Central memory CD4-positive, alpha-beta T cell (primary cell): Measurements from ENCODE around the gene MC1R.

Experiments
- DNase-seq: peaks from one replicate; pipeline ENCODE4 v3.0.0; 2022

MC1R gene

GRCh38 chr16:89936034-89936433 lies 17.4 kb downstream of the MC1R start:
- DNase-seq = no peak

GRCh38 chr16:89936508-89936907 lies 17.8 kb downstream of the MC1R start:
- DNase-seq = no peak

GRCh38 chr16:89936981-89937380 lies 18.3 kb downstream of the MC1R start:
- no peak for DNase-seq

DNA sequence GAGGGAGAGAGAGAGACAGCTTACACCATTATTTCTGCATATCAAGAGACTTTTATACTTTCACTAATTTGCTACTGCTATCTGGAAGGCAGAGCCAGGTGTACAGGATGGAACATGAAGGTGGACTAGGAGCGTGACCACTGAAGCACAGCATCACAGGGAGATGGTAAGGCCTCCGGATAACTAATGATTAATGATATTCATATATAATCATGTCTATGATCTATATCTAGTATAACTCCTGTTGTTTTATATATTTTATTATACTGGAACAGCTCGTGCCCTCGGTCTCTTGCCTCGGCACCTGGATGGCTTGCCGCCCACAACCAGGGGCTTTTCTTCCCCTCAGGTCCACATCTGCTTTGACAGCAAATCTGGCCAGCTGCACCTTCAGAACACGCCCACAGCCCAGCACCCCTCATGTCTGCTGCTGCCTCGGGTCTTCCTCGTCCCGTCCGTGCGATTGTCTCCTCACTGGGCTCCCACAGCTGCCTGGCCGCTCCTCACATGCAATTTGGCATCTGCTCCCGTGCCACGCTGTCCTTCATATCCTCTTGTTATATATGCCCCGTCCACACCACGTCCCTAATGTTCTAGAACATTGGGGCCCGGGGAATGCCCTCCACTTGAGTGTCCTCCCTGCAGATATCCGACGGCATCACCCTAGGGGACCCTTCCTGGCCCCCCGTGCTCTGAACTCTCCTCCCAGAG lies 19.7 kb downstream of the MC1R start:
- no peak for DNase-seq

DNA sequence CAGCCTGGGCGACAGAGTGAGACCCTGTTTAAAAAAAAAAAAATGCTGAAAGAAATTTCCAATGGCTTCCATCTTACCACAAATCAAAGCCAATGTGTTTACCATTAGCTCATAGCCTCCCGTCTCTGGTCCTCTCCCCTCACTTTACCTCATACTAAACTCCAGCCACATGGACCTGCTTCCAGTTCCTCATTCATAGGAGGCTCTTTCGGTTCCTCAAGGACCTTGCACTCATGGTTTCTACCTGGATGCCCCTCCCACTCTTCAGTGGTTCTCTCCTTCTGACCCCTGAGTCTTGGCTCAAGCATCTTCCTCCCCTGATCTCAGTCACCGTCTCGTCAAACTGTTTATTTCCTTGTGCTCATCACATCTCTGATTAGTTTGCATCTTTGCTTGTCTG lies 26.1 kb downstream of the MC1R start:
- no peak for DNase-seq

DNA sequence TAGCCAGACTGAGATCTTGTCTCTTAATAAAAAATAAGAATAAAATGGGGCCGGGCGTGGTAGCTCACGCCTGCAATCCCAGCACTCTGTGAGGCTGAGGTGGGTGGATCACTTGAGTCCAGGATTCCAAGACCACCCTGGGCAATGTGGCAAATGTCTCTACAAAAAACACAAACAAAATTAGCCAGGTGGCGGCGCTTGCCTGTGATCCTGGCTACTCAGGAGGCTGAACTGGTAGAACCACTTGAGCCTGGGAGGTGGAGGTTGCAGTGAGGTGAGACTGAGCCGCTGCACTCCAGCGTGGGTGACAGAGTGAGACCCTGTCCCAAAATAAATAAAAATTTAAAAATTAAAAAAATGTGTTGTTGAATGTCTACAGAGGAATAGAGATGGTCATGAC lies 27.0 kb downstream of the MC1R start:
- no peak for DNase-seq

DNA sequence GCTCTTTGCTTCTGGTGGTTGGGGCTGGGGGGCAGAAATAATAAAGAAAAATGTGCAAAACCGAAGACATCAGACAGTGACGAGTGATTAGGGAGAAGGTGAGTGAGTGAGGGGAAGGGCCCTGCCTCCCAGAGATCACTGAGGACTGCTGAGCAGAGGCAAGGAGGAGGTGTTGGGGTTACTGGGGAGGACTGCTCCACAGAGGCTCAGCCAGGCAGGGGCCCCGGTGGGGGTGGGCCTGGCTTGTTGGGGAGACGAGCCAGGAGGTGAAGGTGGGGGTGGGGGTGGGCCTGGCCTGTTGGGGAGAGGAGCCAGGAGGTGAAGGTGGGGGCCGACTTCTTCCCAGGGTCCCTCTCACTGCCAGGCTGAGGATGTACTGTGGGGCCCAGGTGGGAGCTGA lies 27.9 kb downstream of the MC1R start:
- DNase-seq = no peak

DNA sequence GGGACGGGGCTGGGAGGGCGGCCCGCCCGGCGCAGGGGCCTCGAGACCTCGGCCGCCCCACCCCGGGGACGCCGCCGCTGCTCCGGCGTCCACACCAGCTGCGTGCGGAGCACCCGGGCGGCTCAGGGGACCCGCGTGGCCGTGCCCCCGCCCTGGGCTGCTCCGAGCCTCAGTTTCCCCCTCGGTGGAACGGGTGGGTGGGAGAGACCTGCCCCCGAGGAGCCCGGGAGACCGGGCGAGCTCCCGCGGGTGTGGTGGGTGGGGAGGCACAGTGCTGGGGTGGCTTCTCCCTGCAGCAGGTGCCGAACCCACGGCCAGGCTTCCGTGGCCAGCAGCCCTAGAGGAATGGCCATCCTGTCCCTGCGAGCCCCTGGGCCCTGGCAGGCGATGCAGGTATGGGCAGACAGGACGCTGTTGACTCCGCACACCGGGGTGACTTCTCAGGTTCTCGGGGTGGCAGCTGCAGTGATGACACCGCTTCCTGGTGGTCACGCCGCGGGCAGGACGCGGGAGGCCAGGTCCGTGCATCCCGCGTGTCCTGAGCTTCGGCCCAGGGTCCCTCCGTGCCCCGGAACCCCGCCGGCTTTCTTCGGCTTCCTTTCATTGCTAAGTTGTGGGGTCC lies 30.6 kb downstream of the MC1R start:
- DNase-seq = no peak

DNA sequence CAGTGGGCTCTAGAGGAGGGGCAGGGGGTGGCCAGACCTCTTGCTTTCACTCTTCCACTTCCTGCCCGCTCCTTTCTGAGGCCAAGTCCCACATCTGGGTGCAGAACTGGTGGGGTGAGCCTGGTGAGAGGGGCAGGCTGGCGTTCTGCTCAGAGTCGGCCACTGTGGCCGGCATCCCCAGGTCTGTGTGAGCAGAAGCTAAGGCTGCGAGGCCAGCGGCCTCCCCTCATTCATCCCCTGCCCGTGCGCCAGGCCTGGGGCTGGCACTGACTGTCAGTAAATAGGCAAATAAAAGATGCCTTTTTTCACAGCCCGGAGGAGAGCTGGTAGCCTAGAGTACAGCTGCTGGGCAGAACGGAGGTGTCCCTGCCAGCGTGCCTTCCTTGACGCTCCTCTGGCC lies 31.1 kb downstream of the MC1R start:
- no peak for DNase-seq

DNA sequence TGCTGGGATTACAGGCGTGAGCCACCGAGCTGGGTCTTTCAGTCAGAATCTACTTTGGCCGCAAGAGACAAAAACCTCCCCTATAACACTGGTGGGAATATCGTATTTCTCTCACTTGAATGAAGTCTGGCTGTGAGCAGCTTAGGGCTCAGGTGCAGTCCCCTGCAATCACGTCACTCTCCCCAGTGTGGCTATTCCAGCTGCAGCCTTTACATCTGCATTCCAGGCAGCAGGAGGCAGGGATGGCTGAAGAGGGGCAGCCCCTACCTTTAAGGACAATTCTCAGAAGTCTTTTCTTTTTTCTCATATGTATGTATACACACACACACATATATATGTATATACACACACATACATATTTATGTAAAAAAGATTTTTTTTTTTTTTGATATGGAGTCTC lies 32.8 kb downstream of the MC1R start:
- no peak for DNase-seq

- no peak for DNase-seq
Observed at GRCh38 chr16:89952049-89952448, 33.4 kb downstream of the MC1R start.

DNA sequence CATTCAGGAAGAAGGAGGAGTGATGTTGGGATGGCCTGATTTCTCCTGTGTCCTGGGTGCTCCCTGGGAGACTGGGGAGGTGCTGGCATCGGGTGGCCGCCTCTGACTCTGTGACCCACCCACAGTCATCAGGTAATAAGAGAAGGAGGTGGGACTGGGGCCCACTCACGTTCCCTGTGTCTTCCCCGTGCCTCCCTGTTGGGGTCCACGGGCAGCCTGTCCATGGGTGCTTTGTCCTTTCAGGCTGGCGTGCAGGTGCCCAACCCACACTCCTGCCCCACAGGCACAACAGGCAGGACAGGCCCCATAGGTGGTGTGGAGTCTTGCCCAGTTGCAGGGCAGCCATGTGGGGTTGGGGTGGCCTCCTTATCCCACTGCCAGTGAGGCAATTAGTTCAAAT lies 33.9 kb downstream of the MC1R start:
- no peak for DNase-seq

DNA sequence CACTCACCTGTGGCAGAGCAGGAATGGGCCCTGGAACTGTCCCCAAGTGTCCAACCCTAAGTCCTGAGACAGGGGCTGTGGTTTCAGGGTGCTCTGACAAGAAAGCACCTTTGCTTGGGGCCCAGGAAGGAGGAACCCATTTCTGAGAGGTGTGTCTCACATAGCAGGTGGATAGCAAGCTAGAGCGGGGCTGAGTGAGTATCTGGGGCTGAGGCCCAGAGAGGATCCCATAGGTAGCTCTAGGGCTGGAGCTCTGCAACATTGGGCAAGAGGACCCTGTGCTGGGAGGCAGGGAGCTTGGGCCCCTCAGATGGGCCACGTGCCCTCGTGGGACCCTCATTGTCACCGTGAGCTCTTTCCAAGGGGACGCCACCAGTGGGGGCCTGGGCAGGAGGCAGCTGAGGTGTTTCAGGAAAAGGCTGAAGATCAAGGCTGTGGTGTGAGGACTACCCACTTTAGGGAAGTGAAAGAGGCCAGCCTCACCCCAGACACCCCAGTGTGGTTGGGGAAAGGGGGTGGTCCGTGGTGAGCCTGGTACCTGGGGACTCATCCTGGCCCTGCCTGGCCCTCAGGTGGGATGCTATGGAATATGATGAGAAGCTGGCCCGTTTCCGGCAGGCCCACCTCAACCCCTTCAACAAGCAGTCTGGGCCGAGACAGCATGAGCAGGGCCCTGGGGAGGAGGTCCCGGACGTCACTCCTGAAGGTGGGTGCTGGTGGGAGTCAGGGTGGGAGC lies 35.2 kb downstream of the MC1R start:
- DNase-seq = no peak

DNA sequence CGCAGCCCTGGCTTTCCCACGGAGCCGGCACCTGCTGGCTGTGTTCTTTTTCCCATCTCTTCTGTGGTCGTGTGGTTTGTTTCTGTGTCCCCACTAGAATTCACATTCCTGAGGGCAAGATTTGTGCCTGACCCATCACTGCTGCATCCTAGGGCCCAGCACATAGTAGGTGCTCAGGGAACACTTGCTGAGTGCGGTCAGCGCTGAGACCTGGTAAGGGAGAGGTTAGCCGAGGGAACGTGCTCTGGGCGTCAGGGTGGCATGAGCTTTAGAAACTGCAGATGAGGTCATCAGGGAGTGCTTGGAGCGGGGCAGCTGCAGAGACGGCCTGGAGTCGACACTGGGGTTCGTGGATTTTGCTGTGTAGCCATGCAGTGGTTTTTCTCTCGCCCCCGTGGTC lies 35.8 kb downstream of the MC1R start:
- no peak for DNase-seq

- no peak for DNase-seq
Observed at GRCh38 chr16:89955001-89955685, 36.5 kb downstream of the MC1R start.

DNA sequence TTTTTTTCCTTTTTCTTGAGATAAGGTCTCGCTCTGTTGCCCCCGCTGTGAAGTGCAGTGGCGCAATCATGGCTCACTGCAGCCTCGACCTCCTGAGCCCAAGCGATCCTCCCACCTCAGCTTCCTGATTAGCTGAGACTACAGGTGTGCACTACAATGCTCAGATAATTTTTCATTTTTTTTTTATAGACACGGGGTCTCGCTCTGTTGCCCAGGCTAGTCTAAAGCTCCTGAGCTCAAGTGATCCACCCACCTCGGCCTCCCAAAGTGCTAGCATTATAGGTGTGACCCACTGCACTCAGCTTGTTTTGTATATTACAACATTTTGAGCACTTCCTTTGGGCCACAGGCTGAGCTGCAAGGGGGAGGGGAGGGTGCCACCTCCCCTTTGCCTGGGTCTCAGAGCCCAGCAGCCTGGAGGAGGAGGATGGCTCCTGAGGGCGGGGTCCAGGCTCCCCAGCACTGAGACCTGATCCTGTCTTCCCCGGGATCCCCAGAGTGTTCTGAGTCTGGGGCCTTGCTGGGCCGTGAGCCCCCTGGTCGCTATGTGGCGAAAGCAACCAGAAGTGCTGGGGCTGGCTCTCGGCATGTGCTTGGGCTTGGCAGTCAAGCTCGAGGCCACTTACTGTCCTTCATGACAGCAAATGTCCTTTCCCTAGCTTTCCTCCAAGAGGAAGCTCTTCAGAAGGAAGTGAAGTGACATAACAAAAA lies 38.0 kb downstream of the MC1R start:
- DNase-seq = no peak

DNA sequence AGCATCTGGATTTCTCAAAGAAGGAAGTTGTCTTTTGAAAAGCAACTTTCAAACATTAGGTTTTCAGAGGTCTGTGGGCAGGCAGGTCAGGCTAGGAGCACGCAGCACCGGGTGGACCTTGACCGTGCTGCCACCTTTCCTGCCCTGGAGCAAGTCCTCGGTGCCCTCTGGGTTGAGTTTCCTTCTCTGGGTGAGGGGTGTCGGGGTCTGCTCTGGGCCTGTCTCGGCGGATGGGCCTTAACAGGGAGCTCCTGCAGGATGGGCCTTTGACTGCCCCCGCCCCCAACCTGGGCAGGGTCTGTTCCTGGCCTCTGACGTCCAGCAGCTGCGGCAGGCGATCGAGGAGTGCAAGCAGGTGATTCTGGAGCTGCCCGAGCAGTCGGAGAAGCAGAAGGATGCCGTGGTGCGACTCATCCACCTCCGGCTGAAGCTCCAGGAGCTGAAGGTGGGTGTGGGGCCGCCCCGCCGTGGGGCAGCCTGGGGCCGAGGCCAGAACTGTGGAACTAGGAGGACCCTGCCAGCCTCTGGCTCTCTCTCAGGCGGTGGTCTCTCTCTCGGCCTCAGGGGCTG lies 38.6 kb downstream of the MC1R start:
- DNase-seq = no peak

GRCh38 chr16:89958068-89958467 lies 39.4 kb downstream of the MC1R start:
- DNase-seq = no peak

GRCh38 chr16:89958596-89958995 lies 39.9 kb downstream of the MC1R start:
- DNase-seq = no peak

DNA sequence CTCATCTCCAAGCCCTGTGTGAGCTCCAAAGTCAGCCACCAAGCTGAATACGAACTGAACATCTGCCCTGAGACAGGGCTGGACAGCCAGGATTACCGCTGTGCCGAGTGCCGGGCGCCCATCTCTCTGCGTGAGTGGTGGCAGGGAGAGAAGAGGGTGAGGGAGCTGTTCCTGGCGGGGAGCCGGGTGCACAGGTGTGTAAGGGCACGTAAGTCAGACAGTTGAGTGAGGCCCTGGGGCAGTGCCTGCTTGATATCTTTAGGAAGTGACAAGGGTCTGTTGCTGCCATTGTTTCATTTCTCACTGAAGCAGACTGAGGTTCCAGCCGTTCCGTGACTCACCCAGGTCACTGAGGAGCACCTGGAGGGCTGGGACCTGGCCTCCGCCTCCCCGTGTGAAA lies 42.3 kb downstream of the MC1R start:
- DNase-seq = no peak

GRCh38 chr16:89961920-89962319 lies 43.3 kb downstream of the MC1R start:
- no peak for DNase-seq

- no peak for DNase-seq
Observed at GRCh38 chr16:89962754-89963498, 44.3 kb downstream of the MC1R start.
